Erythroblast (primary cell): ENCODE results near the gene POP4.

Source experiments
- GATA1 ChIP-seq: IDR thresholded peaks from 2 replicates; pipeline ENCODE4 v1.6.1; 2011; ENCODE audit warnings: low read depth, mild to moderate bottlenecking, control low read depth, low read length, moderate library complexity
- POLR2A ChIP-seq: IDR thresholded peaks from 2 replicates; pipeline ENCODE4 v1.6.1; 2011; ENCODE audit warnings: mild to moderate bottlenecking, low read length

GRCh38 chr19:29643361-29643935 lies 37.4 kb downstream of the POP4 start:
- no peak for TF ChIP-seq POLR2A
- no peak for TF ChIP-seq GATA1
